ENCODE measurements around the gene MRPL36.
"Not testable (repeated sequence)": the region's sequence is repeated elsewhere in the genome, so short reads cannot be mapped to it uniquely, and the experiment has no call there.

MRPL36 gene

GRCh38 chr5:1795506-1795905 lies 4.1 kb downstream of the MRPL36 start:
- DNase-seq: no peak

DNA sequence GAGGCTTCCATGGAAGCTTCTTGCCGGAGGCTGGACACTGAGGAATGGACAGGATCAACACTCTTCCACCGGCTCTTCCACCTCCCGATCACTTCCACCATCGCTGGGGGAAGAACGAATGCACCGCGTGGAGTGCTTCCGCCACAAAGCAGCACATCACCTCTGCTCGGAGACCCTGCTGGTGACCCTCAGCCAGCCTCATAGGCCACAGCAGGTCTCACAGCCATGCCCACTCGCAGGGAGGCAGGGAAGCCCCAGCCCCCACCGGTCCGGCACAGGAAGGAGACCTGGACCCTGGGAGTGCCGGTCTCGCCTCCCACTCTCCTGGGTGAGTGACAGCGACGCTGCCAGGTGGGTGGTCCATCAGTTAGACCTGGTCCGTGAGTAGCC lies 4.7 kb downstream of the MRPL36 start:
- no peak for DNase-seq

GRCh38 chr5:1793966-1794900 lies 5.4 kb downstream of the MRPL36 start:
- DNase-seq: no peak

DNA sequence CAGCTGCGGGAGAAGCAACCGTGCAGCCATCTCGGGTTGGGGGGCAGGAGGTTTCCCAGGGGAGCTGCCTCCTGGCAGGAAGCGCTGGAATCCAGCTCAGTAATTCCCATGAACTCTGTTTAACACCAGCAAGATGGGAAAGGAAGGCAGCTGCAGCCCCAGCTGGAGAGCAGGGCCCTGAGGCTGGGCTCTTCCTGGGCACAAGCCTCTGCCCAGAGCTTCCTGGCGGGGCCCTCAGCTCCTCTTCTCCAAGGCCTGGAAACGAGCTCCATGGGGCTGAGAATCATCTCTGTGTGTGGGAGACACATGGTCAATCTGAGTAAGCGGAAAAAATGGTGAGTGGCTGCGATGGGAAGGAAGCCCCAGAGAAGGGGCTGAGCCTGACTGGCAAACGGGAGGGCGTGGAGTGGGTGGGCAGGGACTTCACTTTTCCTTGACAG lies 6.3 kb downstream of the MRPL36 start:
- DNase-seq: no peak

GRCh38 chr5:1792842-1793266 lies 6.8 kb downstream of the MRPL36 start:
- DNase-seq: no peak

DNA sequence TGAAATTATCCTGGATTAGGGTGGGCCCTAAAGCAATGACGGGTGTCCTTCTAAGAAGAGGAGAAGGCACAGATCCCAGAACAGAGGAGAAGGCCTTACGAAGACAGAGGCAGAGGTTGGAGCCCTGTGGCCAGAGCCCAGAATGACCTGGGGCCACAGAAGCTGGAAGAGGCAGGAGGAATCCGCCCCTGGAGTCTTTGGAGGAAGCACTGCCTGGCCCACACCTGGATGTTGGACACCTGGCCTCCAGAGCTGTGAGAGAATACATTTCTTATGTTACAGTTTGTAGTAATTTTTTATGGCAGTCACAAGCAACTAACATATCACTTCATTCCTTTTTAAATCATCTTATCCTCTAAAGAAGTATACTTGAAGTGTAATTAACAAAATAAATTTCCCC lies 8.5 kb downstream of the MRPL36 start:
- no peak for DNase-seq

- DNase-seq: no peak
Measured at GRCh38 chr5:1789834-1790471, 9.7 kb downstream of the MRPL36 start.

DNA sequence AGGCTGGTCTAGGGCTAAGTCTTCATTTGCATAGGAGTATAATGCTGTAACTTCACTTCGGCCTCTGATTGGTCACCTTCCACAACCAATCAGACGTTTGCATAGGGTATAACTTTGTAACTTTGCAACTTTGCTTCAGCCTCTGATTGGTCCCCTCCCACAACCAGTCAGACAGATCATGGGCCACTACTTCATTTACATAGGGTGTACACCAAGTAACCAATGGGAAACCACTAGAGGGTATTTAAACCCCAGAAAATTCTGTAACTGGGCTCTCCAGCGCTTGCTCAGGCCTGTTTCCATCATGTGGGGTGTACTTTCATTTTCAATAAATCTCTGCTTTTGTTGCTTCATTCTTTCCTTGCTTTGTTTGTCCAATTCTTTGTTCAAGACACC lies 10.2 kb downstream of the MRPL36 start:
- DNase-seq: not testable (repeated sequence)

- no peak for DNase-seq
Measured at GRCh38 chr5:1788828-1789227, 10.8 kb downstream of the MRPL36 start.

GRCh38 chr5:1788200-1788599 lies 11.4 kb downstream of the MRPL36 start:
- no peak for DNase-seq

DNA sequence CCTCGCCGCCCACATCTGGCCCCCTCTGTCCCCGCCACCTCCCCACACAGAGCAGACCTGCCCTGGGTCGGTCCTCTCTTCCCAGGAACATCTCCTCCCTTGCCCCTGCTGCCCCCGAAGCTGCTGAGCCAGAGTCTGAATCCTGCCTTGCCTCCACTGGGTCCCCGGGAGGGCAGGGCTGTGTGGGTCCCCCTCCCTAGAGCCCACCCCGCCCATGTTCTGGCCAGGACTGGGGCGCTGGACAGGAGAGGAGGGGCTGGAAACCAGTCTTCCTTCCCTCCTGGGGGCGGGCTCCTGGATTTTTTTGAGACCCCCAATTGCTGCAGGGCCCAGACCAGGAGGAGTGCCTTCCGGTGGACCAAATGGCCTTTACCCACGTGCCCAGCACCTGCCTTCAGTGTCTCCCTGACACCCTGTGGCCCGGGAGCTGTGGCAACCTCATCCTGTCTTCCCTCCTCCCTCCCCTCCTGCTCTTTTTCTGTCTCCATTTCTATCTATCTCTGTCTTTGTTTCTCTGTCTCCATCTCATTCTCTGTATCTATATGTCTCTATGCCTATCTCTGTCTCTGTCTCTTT lies 12.1 kb downstream of the MRPL36 start:
- DNase-seq: no peak

- no peak for DNase-seq
Measured at GRCh38 chr5:1786621-1787471, 12.8 kb downstream of the MRPL36 start.

DNA sequence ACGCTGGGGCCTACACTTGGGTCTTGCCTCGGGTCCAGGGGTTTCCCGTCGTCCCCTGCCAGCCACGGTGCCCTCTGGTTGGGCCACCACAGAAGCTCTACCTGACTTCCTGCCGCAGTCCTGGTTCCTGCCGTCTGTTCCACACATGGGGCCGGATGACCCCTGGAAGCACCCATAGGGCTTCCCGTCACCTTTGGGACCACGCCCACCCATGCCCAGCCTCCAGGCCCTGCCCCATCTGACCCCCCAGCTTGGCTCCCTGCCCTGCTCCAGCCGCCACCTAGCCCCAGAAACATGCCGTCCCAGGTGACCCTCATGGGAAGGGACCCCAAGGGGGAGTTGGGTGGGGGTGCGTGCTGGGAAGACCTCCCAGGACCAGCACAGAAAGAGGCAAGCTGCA lies 13.7 kb downstream of the MRPL36 start:
- DNase-seq: no peak

- no peak for DNase-seq
Measured at GRCh38 chr5:1785062-1785461, 14.6 kb downstream of the MRPL36 start.

GRCh38 chr5:1784197-1785050 lies 15.2 kb downstream of the MRPL36 start:
- no peak for DNase-seq

DNA sequence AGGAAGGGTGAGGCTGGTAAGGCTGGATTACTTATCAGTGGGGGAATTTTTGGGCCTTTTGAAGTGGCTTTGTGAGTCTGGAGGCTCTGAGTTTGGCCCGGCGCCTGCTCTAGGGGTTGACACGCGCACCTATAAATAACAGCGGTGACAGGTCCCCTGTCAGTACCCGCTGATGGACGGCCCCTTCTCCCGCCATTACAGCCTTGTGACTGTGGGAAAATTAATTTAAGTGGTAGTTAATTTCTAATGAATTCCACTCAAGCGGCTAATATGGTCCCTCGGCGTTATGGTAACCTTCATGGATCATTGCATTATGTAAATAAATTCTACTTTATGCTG lies 16.5 kb downstream of the MRPL36 start:
- DNase-seq: no peak

- DNase-seq: no peak
Measured at GRCh38 chr5:1782385-1783215, 17.0 kb downstream of the MRPL36 start.

- no peak for DNase-seq
Measured at GRCh38 chr5:1781726-1782384, 17.8 kb downstream of the MRPL36 start.

- no peak for DNase-seq
Measured at GRCh38 chr5:1781107-1781506, 18.5 kb downstream of the MRPL36 start.

DNA sequence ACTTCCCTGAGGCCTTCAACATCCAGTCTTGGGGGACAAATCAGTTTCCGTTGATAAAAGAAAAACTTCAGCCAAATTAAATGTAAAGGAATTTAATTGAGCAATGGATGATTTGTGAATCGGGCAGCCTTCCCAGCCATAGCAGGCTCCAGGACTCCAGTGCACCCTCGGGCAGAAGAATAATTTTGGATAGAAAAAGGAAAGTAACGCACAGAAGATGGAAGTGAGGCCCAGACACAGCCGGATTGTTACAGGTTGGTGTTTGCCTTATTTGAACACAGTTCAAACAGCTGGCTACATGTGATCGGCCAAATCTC lies 19.1 kb downstream of the MRPL36 start:
- DNase-seq: no peak

All from NCI-H2029 (cell line).